Activated naive CD4-positive, alpha-beta T cell treated with Interleukin-2 at 50 U/mL for 16 hours (primary cell): ENCODE measurements around the gene SPOCK3.
"Not testable (repeated sequence)": the region's sequence is repeated elsewhere in the genome, so short reads cannot be mapped to it uniquely, and the experiment has no call there.

ENCODE experiments used
- DNase-seq: peaks from one replicate; pipeline ENCODE4 v3.0.0-alpha.2; 2020

Gene SPOCK3

GRCh38 chr4:166924424-166924823 is 309.9 kb downstream of the SPOCK3 start:
- no peak for DNase-seq

GRCh38 chr4:166913926-166914325 is 320.4 kb downstream of the SPOCK3 start:
- no peak for DNase-seq

- DNase-seq: no peak
Observed at GRCh38 chr4:166903408-166903807, 330.9 kb downstream of the SPOCK3 start.

GRCh38 chr4:166902941-166903340 is 331.4 kb downstream of the SPOCK3 start:
- no peak for DNase-seq

- DNase-seq: no peak
Observed at GRCh38 chr4:166896254-166896653, 338.0 kb downstream of the SPOCK3 start.

- no peak for DNase-seq
Observed at GRCh38 chr4:166895771-166896170, 338.5 kb downstream of the SPOCK3 start.

- no peak for DNase-seq
Observed at GRCh38 chr4:166887457-166887856, 346.8 kb downstream of the SPOCK3 start.

- no peak for DNase-seq
Observed at GRCh38 chr4:166886718-166887117, 347.6 kb downstream of the SPOCK3 start.

GRCh38 chr4:166882221-166882620 is 352.1 kb downstream of the SPOCK3 start:
- no peak for DNase-seq

GRCh38 chr4:166875821-166876220 is 358.5 kb downstream of the SPOCK3 start:
- DNase-seq: no peak

- no peak for DNase-seq
Observed at GRCh38 chr4:166862032-166862431, 372.3 kb downstream of the SPOCK3 start.

GRCh38 chr4:166850398-166850797 is 383.9 kb downstream of the SPOCK3 start:
- DNase-seq: not testable (repeated sequence)

GRCh38 chr4:166846939-166847338 is 387.4 kb downstream of the SPOCK3 start:
- no peak for DNase-seq

GRCh38 chr4:166842795-166843261 is 391.5 kb downstream of the SPOCK3 start:
- no peak for DNase-seq

GRCh38 chr4:166839615-166840251 is 394.6 kb downstream of the SPOCK3 start:
- DNase-seq: no peak

GRCh38 chr4:166838975-166839614 is 395.2 kb downstream of the SPOCK3 start:
- DNase-seq: no peak

- DNase-seq: no peak
Observed at GRCh38 chr4:166836865-166837264, 397.4 kb downstream of the SPOCK3 start.

GRCh38 chr4:166827629-166828028 is 406.7 kb downstream of the SPOCK3 start:
- no peak for DNase-seq

- DNase-seq: no peak
Observed at GRCh38 chr4:166827167-166827566, 407.1 kb downstream of the SPOCK3 start.

GRCh38 chr4:166823848-166824247 is 410.4 kb downstream of the SPOCK3 start:
- no peak for DNase-seq

GRCh38 chr4:166823126-166823525 is 411.2 kb downstream of the SPOCK3 start:
- no peak for DNase-seq

- no peak for DNase-seq
Observed at GRCh38 chr4:166822386-166822785, 411.9 kb downstream of the SPOCK3 start.

- DNase-seq: no peak
Observed at GRCh38 chr4:166816890-166817289, 417.4 kb downstream of the SPOCK3 start.

GRCh38 chr4:166808380-166808779 is 425.9 kb downstream of the SPOCK3 start:
- no peak for DNase-seq

- no peak for DNase-seq
Observed at GRCh38 chr4:166802346-166802745, 431.9 kb downstream of the SPOCK3 start.
